Kidney tubule cell (primary cell): Measurements from ENCODE around the gene TCF25.
"Not testable (repeated sequence)": the region's sequence is repeated elsewhere in the genome, so short reads cannot be mapped to it uniquely, and the experiment has no call there.

ENCODE experiments used
- DNase-seq: peaks from one replicate; pipeline ENCODE4 v3.0.0-alpha.2; 2018; ENCODE audit warnings: low spot score

TCF25 gene

GRCh38 chr16:89905511-89906139 is 32.2 kb downstream of the TCF25 start:
- no peak for DNase-seq

DNA sequence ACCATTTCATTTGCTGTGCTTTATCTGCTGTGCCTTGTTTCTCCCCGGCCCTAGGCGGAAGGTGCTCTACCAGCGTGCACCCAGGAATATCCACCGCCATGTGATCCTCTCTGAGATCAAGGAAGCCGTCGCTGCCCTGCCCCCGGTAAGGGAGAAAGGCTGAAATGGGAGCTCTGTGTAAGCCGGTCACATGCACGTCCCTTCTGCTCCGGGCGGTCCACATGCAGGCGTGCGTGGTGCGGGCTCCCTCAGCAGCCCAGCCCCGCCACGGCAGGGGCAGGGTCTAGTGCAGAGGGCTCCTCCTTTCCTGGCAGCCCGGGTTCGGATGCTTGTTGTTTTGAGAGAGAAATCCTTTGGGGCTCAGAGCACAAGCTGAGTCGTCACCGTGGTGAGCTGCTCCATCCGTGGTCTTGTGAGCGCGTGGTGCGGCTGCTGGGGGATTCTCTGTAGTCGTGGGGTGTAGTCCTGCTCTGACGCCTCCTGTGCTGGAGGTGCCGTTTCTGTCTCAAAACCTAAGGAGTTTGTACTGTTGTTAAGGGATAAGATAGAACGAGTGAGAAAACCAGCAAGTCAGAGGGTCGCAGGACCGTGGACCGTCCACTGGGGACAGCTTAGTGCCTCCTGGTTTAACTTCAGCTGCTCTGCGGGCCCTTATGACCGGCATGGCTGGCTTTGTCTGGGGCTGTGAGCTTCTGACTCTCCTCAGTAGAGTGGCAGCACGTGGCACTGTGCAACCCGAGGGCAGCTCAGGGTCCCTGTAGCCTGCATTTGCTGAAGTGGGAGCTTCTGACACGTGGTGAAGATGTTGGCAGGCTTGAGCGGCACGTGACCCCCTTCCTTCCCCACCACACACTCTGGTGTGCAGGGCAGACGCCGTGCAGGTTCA is 33.0 kb downstream of the TCF25 start:
- DNase-seq, result no peak

GRCh38 chr16:89907055-89907814 is 33.8 kb downstream of the TCF25 start:
- no peak for DNase-seq

GRCh38 chr16:89908236-89908635 is 34.8 kb downstream of the TCF25 start:
- DNase-seq, result no peak

DNA sequence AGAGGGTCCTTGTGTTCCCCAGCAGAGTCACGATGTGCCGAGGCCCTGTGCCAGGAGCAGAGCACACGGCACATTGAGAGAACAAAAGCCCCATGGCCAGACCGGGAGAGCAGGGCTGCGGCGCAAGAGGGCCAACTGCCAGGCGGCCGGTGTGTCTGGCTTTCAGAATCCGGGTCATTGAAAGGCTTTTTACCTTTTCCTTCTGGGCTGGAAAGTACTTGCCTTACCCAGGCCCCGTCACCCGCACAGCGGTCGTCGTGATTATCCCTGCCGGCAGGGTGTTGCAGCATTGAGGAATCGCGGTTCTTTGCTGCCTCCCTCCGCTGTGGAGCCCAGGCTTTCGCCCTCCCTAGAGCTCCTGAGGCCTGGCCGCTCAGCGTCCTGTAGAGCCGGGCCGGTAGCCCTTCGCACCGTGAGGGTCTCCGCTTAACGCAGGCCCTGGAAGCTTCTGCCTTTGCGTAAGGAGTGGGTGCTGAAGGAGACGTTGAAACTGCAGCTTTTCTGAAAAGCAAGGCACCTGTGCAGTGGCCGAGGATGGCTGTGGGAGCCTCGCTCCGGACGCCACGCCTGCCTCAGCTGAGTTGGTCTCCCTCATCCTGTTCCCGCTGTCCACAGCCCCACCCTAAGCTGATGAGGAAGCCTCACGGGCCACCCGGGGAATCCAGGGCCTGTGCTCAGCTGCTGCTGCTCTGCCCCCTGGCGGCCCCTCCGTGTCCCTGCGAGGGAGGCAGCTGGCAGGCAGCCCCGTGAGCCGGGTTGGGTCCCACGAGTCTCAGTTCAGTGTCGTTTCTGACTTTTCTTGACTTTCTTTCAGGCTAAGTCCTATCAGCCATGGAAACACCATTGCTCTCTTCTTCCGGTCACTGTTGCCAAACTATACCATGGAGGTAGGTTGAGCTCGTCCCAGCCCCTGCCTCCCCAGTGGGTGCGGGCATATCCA is 36.7 kb downstream of the TCF25 start:
- peak; percentile 62 for DNase-seq

GRCh38 chr16:89910717-89911354 is 37.4 kb downstream of the TCF25 start:
- DNase-seq, result no peak

DNA sequence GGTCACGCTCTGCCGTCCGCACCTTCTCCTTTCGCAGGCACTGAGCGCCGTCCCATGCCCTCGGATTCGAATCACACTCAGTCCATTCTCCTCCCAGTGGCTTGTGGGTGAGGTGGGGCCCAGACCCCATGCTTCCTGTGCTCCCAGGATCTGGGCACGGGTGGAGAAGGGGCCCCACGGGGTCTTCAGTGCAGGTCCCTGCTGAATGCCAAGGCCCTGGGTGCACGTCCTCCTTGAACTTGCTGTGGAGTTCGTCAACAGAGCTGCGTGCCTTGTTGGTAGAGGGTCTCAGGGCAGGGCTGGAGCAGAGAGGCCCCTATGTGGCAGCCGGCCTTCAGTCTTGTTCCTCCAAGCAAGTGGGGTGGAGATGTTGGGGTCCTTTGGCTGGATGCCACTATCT is 38.0 kb downstream of the TCF25 start:
- DNase-seq, result no peak

DNA sequence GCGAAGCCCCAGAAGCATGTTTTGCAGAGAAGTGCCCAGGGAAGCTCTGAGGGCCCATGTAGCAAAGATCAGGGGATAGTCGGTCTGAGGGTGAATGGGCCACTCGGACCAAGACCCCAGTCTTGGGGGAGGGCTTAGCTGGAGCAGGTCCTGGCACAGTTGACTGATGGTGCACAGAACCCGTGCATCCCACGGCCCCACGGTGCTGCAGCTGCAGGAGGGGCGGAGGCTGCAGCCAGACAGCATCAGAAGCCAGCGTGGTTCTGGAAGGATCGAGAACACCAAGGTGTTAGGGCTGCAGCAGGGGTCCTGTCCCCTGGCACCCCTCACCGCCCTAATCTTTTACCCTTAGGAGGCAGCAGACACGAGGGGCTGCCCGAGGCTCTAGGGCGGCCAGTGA is 38.8 kb downstream of the TCF25 start:
- DNase-seq, result no peak

DNA sequence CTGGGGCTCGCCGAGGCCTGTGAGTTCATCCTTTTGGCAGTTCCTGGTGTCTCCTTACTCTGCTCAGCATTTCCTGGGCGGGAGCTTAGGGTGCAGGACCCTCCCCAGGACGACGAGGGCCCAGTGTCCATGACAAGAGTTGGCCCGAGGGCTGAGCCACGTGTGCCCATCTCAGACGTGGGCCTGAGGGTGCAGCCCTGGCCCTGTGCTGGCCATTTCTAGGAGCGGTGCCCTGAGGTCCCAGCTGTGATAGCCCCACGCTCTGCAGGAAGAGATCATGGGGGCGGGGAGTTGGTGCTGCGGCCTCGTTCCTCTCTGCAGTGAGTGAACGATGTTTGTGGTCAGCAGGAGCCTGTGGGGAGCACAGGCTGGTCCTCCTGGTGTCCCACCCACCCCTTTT is 39.2 kb downstream of the TCF25 start:
- no peak for DNase-seq

DNA sequence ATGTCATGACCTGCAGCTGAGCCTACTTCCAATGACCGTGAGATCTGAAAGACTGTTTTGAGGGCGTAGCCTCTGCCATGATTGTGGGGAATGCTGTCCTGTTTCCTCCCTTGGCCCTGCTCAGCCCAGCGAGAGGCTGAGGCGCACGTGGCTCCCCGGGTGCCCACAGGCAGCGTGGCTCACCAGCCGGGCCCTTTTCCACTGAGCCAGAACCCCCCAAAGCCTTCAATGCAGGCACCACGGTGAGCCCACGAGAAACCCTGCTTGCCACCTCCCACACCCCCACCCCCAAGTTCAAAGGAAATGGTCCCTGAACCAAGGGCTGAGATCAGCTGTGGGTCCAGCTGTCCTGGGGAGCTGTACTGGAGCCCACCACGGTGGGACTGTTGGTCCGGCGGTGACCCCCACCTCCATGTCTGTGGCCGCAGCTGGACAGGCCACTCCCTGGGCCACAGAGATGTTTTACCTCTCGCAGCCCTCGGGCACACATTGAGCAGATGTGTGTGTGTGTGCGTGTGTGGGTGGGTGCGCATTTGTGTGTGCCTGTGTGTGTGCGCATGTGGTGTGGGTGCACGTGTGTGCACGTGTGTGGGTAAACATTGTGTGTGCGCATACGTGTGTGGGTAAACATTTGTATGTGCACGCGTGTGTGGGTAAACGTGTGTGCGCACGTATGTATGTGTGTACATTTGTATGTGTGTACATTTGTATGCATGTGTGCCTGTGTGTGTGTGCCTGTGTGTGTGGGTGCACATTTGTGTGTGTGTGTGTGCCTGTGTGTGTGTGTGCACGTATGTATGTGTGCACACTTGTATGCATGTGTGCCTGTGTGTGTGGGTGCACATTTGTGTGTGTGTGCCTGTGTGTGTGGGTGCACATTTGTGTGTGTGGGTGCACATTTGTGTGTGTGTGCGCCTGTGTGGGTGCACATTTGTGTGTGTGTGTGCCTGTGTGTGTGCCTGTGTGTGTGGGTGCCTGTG is 40.3 kb downstream of the TCF25 start:
- DNase-seq, result no peak

DNA sequence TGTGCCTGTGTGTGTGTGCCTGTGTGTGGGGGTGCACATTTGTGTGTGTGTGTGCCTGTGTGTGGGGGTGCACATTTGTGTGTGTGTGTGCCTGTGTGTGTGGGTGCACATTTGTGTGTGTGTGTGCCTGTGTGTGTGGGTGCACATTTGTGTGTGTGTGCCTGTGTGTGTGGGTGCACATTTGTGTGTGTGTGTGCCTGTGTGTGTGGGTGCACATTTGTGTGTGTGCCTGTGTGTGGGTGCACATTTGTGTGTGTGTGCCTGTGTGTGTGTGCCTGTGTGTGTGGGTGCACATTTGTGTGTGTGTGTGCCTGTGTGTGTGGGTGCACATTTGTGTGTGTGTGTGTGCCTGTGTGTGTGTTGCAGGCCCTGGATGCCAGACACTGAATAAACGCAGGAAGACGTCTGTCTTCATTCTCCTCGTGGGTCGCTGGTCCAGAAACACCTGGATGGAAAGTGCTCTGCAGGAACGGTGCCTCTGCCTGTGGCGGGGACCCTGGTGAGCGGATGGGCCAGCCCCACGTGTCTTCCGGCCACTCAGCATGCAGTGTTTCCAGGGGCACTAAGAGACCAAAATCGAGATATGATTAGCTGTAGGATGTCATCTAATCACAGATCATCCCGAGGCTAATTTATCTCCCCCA is 41.4 kb downstream of the TCF25 start:
- not testable (repeated sequence) for DNase-seq

DNA sequence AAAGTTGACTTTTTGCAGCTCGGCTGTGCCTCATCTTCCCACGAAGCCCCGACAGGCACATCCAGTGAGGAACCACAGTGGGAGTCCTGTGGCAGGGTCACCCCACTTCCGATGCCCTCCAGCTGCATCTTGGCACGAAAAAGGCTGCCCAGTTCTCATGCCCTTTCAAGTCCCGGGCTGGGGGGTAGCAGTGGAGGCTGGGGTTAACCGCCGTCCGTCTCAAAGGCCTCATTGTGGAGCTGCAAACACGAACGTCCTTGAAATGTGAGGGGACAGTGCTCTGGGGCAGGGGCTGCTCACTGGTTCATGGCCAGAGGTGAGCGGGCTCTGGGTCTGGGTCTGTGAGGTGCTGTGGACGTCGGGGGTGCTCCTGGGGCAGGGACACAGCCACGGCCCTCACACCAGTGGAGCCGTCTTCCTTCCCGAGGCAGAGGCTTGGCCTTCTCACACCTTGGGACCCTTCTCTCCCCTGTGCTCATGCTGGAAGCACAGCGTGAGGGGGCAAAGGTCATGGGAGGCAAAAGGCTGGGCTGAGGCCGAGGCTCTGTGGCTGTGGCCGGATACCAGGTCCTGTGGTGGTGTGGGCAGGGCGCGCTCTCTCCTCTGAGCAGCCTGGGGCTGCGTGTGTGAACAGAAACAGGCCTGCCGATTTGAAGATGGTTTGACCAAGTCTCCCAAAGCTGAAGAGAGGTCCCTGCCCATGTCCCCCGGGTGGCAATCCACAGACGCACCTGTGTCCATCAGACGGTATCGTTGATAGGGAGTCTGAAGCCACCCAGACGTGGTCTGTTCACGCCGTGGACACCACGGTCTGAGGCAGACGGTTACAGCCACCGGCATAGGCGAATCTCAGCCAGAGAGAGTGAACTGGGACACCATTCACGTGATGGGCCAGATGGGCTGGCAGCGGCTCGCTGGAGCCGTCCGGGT is 42.2 kb downstream of the TCF25 start:
- no peak for DNase-seq

DNA sequence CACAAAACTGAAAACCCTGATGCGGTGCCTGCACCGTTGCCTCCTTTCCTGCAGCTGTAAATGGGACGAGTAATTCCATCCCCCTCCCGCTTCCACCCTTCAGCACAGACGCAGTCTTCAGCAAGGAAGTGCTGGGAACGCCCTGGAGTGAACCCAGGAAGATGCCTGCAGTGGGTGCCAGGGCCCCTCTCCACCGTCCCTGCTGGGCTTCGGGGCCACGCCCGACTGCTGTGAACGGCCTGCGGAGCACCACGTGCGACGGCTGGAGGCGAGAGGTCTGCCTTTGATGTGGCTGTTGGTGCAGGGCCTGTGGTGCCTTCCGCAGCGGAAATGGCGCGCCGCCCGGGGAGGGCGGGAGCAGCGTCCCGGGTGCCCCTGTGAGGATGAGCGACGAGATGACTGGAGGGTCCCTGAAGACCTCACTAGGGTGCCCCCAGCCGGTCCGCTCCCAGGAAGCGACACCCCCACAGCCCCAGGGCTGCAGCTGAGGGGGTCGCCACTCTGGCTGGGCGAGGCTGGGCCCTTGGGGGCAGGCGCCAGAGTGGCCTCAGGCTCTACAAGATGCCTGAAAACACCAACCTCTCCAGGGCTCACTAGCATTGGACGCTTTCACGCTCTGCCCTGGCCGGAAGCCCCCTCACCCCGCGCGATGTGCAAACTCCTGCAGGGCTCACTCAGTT is 44.5 kb downstream of the TCF25 start:
- DNase-seq, result peak; percentile 92

DNA sequence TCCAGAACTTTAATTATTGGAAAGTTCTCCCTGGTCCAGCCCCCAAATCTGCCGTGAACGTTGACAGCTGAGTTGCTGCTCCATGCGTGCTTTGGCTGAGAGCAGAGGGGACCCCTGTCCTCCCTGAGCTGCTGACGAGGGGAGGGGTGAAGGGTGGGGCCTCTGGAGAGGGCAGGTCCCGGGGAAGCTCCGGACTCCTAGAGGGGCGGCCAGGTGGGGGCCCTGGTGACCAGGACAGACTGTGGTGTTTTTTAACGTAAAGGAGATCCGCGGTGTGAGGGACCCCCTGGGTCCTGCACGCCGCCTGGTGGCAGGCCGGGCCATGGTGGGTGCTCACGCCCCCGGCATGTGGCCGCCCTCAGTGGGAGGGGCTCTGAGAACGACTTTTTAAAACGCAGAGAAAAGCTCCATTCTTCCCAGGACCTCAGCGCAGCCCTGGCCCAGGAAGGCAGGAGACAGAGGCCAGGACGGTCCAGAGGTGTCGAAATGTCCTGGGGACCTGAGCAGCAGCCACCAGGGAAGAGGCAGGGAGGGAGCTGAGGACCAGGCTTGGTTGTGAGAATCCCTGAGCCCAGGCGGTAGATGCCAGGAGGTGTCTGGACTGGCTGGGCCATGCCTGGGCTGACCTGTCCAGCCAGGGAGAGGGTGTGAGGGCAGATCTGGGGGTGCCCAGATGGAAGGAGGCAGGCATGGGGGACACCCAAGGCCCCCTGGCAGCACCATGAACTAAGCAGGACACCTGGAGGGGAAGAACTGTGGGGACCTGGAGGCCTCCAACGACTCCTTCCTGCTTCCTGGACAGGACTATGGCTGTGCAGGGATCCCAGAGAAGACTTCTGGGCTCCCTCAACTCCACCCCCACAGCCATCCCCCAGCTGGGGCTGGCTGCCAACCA is 45.3 kb downstream of the TCF25 start, which contains the start of gene MC1R:
Gene MC1R, plus strand, starts transcription at position 410 of the 895 bp plus-strand sequence. Its CDS starts 397 bp downstream, at position 807.
- peak; percentile 33 for DNase-seq

- DNase-seq, result no peak
Observed at GRCh38 chr16:89919535-89920406, 46.4 kb downstream of the TCF25 start.
